Mammary epithelial cell (primary cell): ENCODE data around the gene PREX1.

ENCODE experiments used
- EZH2 ChIP-seq: IDR thresholded peaks from 2 replicates; pipeline ENCODE4 v1.6.1; 2012; ENCODE audit warnings: low read length, inconsistent platforms, borderline replicate concordance
- TF ChIP-seq, protein P1 (sequence below), 2 donors: IDR thresholded peaks in 1 of 2; conservative IDR thresholded peaks in 1 of 2; 2 replicates each; pipeline ENCODE4 v1.5.1; 2011 to 2012; ENCODE audit warnings: inconsistent platforms in 2 of 2, low read length in 2 of 2, mild to moderate bottlenecking in 2 of 2, control low read depth in 1 of 2, low read depth in 1 of 2; ENCODE audit not compliant: insufficient read depth in 1 of 2; ENCODE audit errors: extremely low read depth in 1 of 2

DNA sequence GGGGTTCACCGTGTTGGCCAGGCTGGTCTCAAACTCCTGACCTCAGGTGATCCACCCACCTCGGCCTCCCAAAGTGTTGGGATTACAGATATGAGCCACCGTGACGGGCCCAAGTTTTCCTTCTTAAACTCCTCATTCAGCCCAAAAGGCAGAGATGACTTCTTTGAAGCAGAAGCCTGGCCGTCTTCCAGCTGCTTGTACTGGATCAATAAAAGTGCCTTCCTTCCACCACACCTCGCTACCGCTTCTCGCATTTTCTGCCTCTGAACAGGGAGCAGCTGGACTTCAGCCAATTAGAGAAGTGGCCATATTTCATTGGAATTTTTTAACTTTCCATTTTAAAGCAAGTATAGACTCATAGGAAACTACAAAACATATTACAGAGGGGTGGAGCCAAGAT is 241.1 kb downstream of the PREX1 start:
- TF ChIP-seq, protein P1, sequence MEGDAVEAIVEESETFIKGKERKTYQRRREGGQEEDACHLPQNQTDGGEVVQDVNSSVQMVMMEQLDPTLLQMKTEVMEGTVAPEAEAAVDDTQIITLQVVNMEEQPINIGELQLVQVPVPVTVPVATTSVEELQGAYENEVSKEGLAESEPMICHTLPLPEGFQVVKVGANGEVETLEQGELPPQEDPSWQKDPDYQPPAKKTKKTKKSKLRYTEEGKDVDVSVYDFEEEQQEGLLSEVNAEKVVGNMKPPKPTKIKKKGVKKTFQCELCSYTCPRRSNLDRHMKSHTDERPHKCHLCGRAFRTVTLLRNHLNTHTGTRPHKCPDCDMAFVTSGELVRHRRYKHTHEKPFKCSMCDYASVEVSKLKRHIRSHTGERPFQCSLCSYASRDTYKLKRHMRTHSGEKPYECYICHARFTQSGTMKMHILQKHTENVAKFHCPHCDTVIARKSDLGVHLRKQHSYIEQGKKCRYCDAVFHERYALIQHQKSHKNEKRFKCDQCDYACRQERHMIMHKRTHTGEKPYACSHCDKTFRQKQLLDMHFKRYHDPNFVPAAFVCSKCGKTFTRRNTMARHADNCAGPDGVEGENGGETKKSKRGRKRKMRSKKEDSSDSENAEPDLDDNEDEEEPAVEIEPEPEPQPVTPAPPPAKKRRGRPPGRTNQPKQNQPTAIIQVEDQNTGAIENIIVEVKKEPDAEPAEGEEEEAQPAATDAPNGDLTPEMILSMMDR (conservative IDR thresholded peaks at IDR 0.05 in 1 of 2, IDR thresholded peaks at IDR 0.05 in 1 of 2; ENCODE audit: extremely low read depth in 1 of 2, insufficient read depth in 1 of 2, low read depth in 1 of 2, low read length in 2 of 2) = no peak
- TF ChIP-seq EZH2 = no peak
